ENCODE results near the gene BMPR1A. TPM values are rescaled to one million over a fixed set of nuclear protein-coding genes. Genes with fewer than 3 reads are reported as not detected.
"Not testable (repeated sequence)": the region's sequence is repeated elsewhere in the genome, so short reads cannot be mapped to it uniquely, and the experiment has no call there.

The BMPR1A gene
- total RNA-seq, 1 donor from 2014 or later, result 74.2 TPM

DNA sequence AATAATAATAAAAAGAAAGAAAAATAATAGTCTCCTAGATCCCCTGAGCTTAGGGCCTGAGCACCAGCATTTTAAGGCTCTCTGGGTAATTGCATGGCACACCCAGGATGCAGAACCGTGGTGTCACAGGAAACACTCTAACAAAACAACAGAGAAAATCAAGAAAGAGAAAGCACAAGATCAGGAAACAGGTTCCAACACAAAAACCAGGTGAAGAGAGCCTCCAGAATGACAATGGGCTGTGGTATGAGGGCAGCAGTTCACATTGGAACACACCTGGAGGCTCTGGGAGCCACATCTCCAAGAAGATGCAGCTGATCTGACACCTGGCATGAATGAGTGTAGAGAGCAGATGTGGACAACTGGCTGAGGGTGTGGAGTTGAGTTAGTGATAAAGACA, 193.9 kb downstream of the BMPR1A start:
- Mint-ChIP-seq H3K4me1 (ENCODE audit: low read depth) (peaks cover 28% of the 10 kb centered on the region), H3K4me3 (ENCODE audit: unreplicated experiment) (no peak overlapping the region)
- DNase-seq (ENCODE audit: low spot score), result no peak

DNA sequence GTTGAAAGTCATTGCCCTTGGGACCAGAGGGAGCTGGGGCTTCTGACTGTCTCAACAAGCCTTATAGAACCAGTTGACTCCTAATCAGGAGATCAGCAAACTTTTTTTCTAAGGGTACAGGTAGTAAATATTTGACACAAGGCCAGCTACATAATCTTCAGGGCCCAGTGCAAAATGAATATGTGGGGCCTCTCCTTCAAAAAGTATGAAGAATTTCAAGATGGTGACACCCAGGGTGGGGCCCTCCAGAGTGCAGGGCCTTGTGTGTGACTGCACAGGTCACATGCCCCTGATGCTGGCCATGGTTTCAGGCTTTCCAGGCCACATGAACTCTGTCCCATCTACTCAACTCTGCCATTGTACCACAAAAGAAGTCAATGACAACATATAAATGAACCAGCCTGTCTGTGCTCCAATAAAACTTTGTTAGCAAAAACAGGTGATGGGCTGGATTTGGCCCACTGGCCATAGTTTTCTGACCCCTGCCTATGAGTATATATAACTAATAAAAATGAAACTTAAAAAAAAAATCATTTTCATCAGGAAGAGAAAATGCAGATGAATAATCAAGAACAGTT, 194.9 kb downstream of the BMPR1A start:
- DNase-seq (ENCODE audit: low spot score), result peak; percentile 24
- Mint-ChIP-seq H3K4me3 (ENCODE audit: unreplicated experiment) (no peak overlapping the region), H3K27me3 (ENCODE audit: low read depth) (peaks cover 7% of the 10 kb centered on the region)

More for the DNA sequence above, 193.9 kb downstream of the BMPR1A start:
- H3K27me3 Mint-ChIP-seq (ENCODE audit: low read depth), result peaks cover 7% of the 10 kb centered on the region
- TF ChIP-seq, protein P1, sequence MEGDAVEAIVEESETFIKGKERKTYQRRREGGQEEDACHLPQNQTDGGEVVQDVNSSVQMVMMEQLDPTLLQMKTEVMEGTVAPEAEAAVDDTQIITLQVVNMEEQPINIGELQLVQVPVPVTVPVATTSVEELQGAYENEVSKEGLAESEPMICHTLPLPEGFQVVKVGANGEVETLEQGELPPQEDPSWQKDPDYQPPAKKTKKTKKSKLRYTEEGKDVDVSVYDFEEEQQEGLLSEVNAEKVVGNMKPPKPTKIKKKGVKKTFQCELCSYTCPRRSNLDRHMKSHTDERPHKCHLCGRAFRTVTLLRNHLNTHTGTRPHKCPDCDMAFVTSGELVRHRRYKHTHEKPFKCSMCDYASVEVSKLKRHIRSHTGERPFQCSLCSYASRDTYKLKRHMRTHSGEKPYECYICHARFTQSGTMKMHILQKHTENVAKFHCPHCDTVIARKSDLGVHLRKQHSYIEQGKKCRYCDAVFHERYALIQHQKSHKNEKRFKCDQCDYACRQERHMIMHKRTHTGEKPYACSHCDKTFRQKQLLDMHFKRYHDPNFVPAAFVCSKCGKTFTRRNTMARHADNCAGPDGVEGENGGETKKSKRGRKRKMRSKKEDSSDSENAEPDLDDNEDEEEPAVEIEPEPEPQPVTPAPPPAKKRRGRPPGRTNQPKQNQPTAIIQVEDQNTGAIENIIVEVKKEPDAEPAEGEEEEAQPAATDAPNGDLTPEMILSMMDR (IDR thresholded peaks at IDR 0.05), result no peak
- H3K36me3 Mint-ChIP-seq (ENCODE audit: low read depth), result peaks cover 3% of the 10 kb centered on the region
- no peak overlapping the region for H3K27ac Mint-ChIP-seq (ENCODE audit: unreplicated experiment)
- peaks cover 13% of the 10 kb centered on the region for H3K9me3 Mint-ChIP-seq (ENCODE audit: low read depth)

DNA sequence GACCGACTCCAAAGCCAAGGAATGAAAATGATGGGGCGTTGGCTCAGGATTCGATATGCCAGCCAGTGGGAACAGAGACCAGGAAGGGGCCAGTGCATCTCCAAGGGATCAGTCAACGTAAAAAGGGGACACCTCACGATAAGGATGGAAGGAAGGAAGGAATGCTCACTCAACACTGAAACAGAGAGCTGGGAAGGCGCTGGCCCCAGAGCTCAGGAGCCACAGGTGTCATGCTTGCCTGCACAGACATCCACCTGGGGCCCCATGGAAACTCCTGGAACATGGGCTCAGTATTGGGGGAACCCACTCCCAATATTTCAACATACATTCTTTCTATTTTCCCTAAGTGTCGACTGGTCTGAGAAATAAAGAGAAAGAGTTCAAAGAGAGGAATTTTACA, 195.7 kb downstream of the BMPR1A start:
- Mint-ChIP-seq H3K4me1 (ENCODE audit: low read depth) (peaks cover 33% of the 10 kb centered on the region), H3K36me3 (ENCODE audit: low read depth) (peaks cover 3% of the 10 kb centered on the region), H3K9me3 (ENCODE audit: low read depth) (peaks cover 13% of the 10 kb centered on the region), H3K27ac (ENCODE audit: unreplicated experiment) (no peak overlapping the region), H3K27me3 (ENCODE audit: low read depth) (peaks cover under 1% of the 10 kb centered on the region), H3K4me3 (ENCODE audit: unreplicated experiment) (no peak overlapping the region)
- TF ChIP-seq, protein P1 (IDR thresholded peaks at IDR 0.05), result no peak
- DNase-seq (ENCODE audit: low spot score), result peak; percentile 35

More for the DNA sequence above, 194.9 kb downstream of the BMPR1A start:
- Mint-ChIP-seq H3K9me3 (ENCODE audit: low read depth) (peaks cover 13% of the 10 kb centered on the region), H3K36me3 (ENCODE audit: low read depth) (peaks cover 3% of the 10 kb centered on the region), H3K27ac (ENCODE audit: unreplicated experiment) (no peak overlapping the region), H3K4me1 (ENCODE audit: low read depth) (peaks cover 26% of the 10 kb centered on the region)
- TF ChIP-seq, protein P1 (IDR thresholded peaks at IDR 0.05), result no peak

DNA sequence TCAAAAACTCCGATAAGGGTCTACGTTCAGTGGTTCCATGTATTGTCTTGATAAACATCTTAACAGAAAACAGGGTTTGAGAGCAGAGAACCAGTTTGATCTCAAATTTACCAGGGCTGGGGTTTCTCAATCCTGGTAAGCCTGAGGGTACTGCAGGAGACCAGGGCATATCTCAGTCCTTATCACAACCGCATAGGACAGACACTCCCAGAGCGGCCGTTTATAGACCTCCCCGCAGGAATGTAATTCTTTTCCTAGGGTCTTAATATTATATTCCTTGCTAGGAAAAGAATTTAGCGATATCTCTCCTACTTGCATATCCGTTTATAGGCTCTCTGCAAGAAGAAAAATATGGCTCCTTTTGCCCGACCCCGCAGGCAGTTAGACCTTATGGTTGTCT, 196.3 kb downstream of the BMPR1A start:
- H3K4me1 Mint-ChIP-seq (ENCODE audit: low read depth), result peaks cover 38% of the 10 kb centered on the region
- H3K4me3 Mint-ChIP-seq (ENCODE audit: unreplicated experiment); H3K36me3 Mint-ChIP-seq (ENCODE audit: low read depth); DNase-seq (ENCODE audit: low spot score); H3K27ac Mint-ChIP-seq (ENCODE audit: unreplicated experiment); H3K27me3 Mint-ChIP-seq (ENCODE audit: low read depth): not testable (repeated sequence)
- peaks cover 13% of the 10 kb centered on the region for H3K9me3 Mint-ChIP-seq (ENCODE audit: low read depth)

DNA sequence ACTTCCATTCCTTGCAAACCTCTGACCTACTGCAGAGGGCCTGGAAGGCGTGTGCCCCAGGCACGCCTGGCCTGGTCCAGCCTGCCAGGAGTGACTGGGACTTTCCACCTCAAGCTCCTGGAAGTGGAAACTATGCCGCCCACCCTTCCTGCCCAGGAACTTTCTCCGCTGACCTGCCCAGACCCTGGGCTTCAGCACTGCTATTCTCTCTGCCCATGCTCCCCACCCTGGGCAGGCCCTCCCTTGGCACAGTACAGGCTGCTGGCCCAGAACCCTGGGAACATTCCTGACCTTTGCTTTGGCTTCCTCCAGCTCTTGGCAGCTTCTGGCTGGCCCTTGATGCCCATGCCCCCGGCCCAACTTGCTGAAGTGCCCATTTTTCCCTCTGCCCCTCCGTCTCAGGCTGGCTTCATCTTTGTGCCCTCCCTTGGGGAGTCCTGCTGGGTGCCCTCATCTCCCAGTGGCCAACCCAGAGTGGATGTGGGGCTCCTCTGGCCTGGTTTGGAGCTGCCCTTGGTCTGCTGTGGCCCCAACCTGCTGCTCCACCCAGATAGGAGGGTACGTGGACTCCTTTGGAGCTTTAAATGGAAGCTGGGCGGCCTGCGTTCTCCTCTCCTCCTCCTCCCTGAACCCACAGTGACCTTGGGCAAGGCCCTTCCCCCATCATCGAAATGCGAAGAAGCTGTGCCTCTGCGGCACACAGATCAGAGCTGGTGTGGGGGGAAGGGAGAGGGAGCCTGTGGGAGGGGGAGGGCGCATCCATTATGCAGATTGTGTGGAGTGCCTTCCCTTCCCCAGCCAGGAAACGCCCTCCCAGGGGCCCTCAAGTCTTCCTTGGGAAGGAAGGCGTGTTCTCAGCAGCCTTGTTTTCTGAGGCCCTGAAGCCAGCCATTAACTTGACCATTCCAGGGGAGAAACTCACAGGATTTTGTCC, 197.6 kb downstream of the BMPR1A start:
- DNase-seq (ENCODE audit: low spot score), result peak; percentile 79
- Mint-ChIP-seq H3K36me3 (ENCODE audit: low read depth) (peaks cover 3% of the 10 kb centered on the region), H3K27me3 (ENCODE audit: low read depth) (no peaks in the 10 kb centered on the region), H3K9me3 (ENCODE audit: low read depth) (peaks cover 13% of the 10 kb centered on the region), H3K4me1 (ENCODE audit: low read depth) (peaks cover 45% of the 10 kb centered on the region), H3K27ac (ENCODE audit: unreplicated experiment) (peak overlapping the region; percentile 87), H3K4me3 (ENCODE audit: unreplicated experiment) (peak overlapping the region; percentile 19)
- TF ChIP-seq, protein P1 (IDR thresholded peaks at IDR 0.05), result no peak

Data from chondrocyte (in vitro differentiated cells).